Body of pancreas (tissue), 4 donors: Measurements from ENCODE around the gene EML5.

ENCODE experiments used
- CTCF ChIP-seq, 7 experiments: fragments of 450-650 bp in 4 of 7; fragments of 200-600 bp in 3 of 7; sonication (generic) in 3 of 7; IDR thresholded peaks; one replicate each; pipeline ENCODE4 v1.5.1; 2016 to 2019; ENCODE audit warnings: antibody characterized with exemption in 7 of 7
- POLR2A ChIP-seq, 3 donors: fragments of 450-650 bp; IDR thresholded peaks; one replicate each; pipeline ENCODE4 v1.6.1; 2016; ENCODE audit warnings: antibody characterized with exemption in 3 of 3, mild to moderate bottlenecking in 2 of 3

- TF ChIP-seq CTCF (IDR thresholded peaks at IDR 0.05) (no peak), POLR2A (IDR thresholded peaks at IDR 0.05) (no peak)
Measured at GRCh38 chr14:88825078-88825458, 32.3 kb upstream of the EML5 start.
